A549 (cell line): ENCODE data around the gene HEXIM1.

Experiments used
- BHLHE40 ChIP-seq: IDR thresholded peaks from 2 replicates; pipeline ENCODE4 v1.6.1; 2012; ENCODE audit warnings: low read depth, low read length, inconsistent platforms
- CHD2 ChIP-seq: fragments of 150-350 bp; IDR thresholded peaks from 2 replicates; pipeline ENCODE4 v1.6.1; 2014; ENCODE audit warnings: low read length; ENCODE audit not compliant: partially characterized antibody
- EP300 ChIP-seq, 2 experiments: fragments of >200 bp; sonication (Bioruptor Twin); formaldehyde crosslinking; IDR thresholded peaks; 2 replicates in 1 of 2; 3 replicates in 1 of 2; pipeline ENCODE4 v1.6.1; 2016 to 2017
- HOXA7 ChIP-seq: fragments of 250-450 bp; sonication (Bioruptor Pico); IDR thresholded peaks from 2 replicates; pipeline ENCODE4 v1.5.0; 2020; ENCODE audit warnings: mild to moderate bottlenecking, moderate library complexity
- KDM1A ChIP-seq: fragments of 200-600 bp; sonication (generic); IDR thresholded peaks from 2 replicates; pipeline ENCODE4 v1.6.1; 2016; ENCODE audit warnings: low read depth, mild to moderate bottlenecking
- MAZ ChIP-seq: fragments of 150-350 bp; IDR thresholded peaks from 2 replicates; pipeline ENCODE4 v1.6.1; 2014; ENCODE audit warnings: antibody characterized with exemption, low read depth, low read length, borderline replicate concordance
- MYC ChIP-seq: IDR thresholded peaks from 2 replicates; pipeline ENCODE4 v1.6.1; 2012; ENCODE audit warnings: mild to moderate bottlenecking, inconsistent platforms, low read length, improper control_type of control experiment, borderline replicate concordance
- POLR2A ChIP-seq: IDR thresholded peaks from 2 replicates; pipeline ENCODE4 v1.6.1; 2012; ENCODE audit warnings: mild to moderate bottlenecking, low read length
- RAD21 ChIP-seq, 2 experiments: fragments of >200 bp in 1 of 2; sonication (Bioruptor Twin) in 1 of 2; formaldehyde crosslinking in 1 of 2; IDR thresholded peaks in 1 of 2; conservative IDR thresholded peaks in 1 of 2; 2 replicates in 1 of 2; 3 replicates in 1 of 2; pipeline ENCODE4 v1.6.1; 2012 to 2018; ENCODE audit warnings: inconsistent platforms in 1 of 2
- RFX5 ChIP-seq: fragments of 450-650 bp; IDR thresholded peaks from 2 replicates; pipeline ENCODE4 v1.7.1; 2014; ENCODE audit warnings: antibody characterized with exemption, mild to moderate bottlenecking, moderate library complexity
- ZC3H11A ChIP-seq: fragments of 450-650 bp; IDR thresholded peaks from 2 replicates; pipeline ENCODE4 v1.6.1; 2014; ENCODE audit warnings: antibody characterized with exemption, mild to moderate bottlenecking
- ZNF302 ChIP-seq: fragments of 250-450 bp; sonication (Bioruptor Pico); IDR thresholded peaks from 2 replicates; pipeline ENCODE4 v1.9.0; 2021; ENCODE audit warnings: inconsistent platforms, mild to moderate bottlenecking, moderate library complexity
- TF ChIP-seq, protein P1 (sequence below): fragments of >200 bp; sonication (Bioruptor Twin); formaldehyde crosslinking; IDR thresholded peaks from 3 replicates; pipeline ENCODE4 v1.5.1; 2016

DNA sequence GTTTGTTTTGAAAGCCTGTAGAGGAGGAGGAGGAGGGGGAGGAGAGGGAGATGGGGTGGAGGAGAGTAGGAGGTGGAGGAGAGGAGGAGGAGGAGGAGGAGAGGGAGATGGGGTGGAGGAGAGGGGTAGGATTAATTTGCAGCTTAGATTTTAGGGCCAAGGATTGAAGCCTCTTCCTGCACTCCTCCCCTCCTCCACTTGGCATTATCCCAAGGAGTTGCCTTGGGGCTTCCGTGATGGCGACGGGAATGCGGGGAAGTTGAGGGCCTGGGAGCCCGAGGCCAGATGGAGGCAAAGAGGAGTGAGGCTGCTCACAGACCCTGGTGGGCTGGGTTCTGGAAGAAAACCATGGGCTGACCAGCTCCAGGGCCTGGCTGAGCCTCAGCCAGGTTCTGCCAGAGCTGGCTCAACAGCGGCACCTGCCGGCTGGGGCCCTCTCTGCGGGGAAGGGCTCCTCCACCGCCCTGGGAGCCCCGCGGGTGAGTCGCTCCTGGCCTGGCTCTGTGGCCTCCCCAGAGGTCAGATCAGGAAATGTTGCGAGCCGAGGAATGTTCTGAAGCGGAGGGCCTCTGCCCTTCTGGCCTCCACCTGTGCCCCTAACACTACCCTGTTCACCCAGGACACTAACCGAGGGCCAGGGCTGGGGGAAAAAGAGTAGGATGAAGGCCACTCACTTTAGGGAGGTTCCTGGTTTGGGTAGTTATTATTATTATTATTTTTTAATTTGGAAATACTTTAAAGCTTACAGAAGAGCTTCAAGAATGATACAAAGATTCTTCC is 49.5 kb downstream of the HEXIM1 start:
- TF ChIP-seq EP300 (IDR thresholded peaks at IDR 0.05) = no peak
- TF ChIP-seq BHLHE40 = no peak
- TF ChIP-seq KDM1A = no peak
- TF ChIP-seq MAZ = peak; percentile 87; the same call in 1 of the 2 replicates
- TF ChIP-seq POLR2A = no peak
- peak; percentile 100 for TF ChIP-seq RAD21 (conservative IDR thresholded peaks at IDR 0.05 in 1 of 2, IDR thresholded peaks at IDR 0.05 in 1 of 2)
- TF ChIP-seq, protein P1, sequence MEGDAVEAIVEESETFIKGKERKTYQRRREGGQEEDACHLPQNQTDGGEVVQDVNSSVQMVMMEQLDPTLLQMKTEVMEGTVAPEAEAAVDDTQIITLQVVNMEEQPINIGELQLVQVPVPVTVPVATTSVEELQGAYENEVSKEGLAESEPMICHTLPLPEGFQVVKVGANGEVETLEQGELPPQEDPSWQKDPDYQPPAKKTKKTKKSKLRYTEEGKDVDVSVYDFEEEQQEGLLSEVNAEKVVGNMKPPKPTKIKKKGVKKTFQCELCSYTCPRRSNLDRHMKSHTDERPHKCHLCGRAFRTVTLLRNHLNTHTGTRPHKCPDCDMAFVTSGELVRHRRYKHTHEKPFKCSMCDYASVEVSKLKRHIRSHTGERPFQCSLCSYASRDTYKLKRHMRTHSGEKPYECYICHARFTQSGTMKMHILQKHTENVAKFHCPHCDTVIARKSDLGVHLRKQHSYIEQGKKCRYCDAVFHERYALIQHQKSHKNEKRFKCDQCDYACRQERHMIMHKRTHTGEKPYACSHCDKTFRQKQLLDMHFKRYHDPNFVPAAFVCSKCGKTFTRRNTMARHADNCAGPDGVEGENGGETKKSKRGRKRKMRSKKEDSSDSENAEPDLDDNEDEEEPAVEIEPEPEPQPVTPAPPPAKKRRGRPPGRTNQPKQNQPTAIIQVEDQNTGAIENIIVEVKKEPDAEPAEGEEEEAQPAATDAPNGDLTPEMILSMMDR = peak; percentile 100
- no peak for TF ChIP-seq HOXA7 (CRISPR knock-in tag)
- peak; percentile 65; the same call in 1 of the 2 replicates for TF ChIP-seq MYC
- TF ChIP-seq RFX5 = no peak
- no peak for TF ChIP-seq ZNF302 (CRISPR knock-in tag)
- TF ChIP-seq ZC3H11A = no peak
- TF ChIP-seq CHD2 = peak; percentile 47
